NB4 (cell line): Measurements from ENCODE around the gene ACADS.

Experiments used
- DNase-seq: peaks from one replicate; pipeline ENCODE4 v3.0.0; 2010; ENCODE audit warnings: low read depth
- H3K4me3 ChIP-seq: one replicate; pipeline ENCODE4 v1.5.1; 2011; ENCODE audit warnings: mild to moderate bottlenecking, low read depth, low read length, moderate library complexity
- CTCF ChIP-seq: IDR thresholded peaks from one replicate; pipeline ENCODE4 v1.5.1; 2012; ENCODE audit warnings: low read depth, low read length
- MAX ChIP-seq: IDR thresholded peaks from 2 replicates; pipeline ENCODE4 v1.6.1; 2011; ENCODE audit warnings: low read depth, low read length
- MYC ChIP-seq: IDR thresholded peaks from 2 replicates; pipeline ENCODE4 v1.6.1; 2011; ENCODE audit warnings: low read depth, low read length
- POLR2A ChIP-seq: IDR thresholded peaks from 2 replicates; pipeline ENCODE4 v1.6.1; 2011; ENCODE audit warnings: mild to moderate bottlenecking; ENCODE audit not compliant: insufficient read length; ENCODE audit errors: extremely low read depth

Gene ACADS

GRCh38 chr12:120754792-120755191, 29.2 kb downstream of the ACADS start:
- no peak for TF ChIP-seq POLR2A
- no peak for TF ChIP-seq MAX
- TF ChIP-seq MYC, result no peak
- TF ChIP-seq CTCF, result no peak
- H3K4me3 ChIP-seq, result no peak overlapping the region
- no peak for DNase-seq

GRCh38 chr12:120755269-120755668, 29.6 kb downstream of the ACADS start:
- no peak overlapping the region for H3K4me3 ChIP-seq
- TF ChIP-seq POLR2A (no peak), MAX (no peak), CTCF (no peak), MYC (no peak)
- no peak for DNase-seq

DNA sequence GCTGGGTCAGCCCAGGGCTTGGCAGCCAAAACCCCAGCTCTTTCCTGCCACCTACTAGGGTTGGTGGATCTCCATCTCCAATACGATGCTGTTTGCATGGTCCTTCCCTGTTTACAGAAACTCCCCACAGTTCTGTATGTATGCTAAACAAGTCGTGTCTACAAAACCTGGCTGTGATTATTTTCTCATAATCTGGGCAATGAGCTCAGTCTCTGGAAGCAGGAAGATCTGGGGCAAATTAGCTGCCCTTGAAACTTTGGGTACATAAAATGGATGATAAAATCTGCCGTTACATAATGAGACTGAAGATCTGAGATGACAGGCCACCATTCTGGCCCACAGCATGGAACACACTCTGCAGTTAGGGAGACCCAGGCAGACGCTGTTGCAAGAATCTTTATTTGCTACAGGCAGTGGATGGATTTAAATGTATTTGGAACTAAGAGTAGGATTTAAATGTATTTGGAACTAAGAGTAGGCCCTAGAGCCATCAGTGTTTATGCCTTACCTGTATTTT, 31.7 kb downstream of the ACADS start:
- H3K4me3 ChIP-seq, result no peak overlapping the region
- no peak for TF ChIP-seq POLR2A
- TF ChIP-seq CTCF, result no peak
- no peak for TF ChIP-seq MYC
- no peak for TF ChIP-seq MAX
- DNase-seq, result no peak

- H3K4me3 ChIP-seq, result no peak overlapping the region
- TF ChIP-seq POLR2A (no peak), CTCF (no peak), MYC (no peak), MAX (no peak)
- no peak for DNase-seq
These were observed 32.3 kb downstream of the ACADS start for GRCh38 chr12:120757949-120758348.

- H3K4me3 ChIP-seq, result no peak overlapping the region
- peak; percentile 65 for DNase-seq
- TF ChIP-seq CTCF (no peak), MYC (no peak), POLR2A (no peak), MAX (no peak)
These were observed 33.4 kb downstream of the ACADS start for GRCh38 chr12:120758798-120759590.
